GM21526 (cell line): Measurements from ENCODE around the gene INPP4A.

ENCODE experiments used
- ATAC-seq: cut with Tn5 transposase; IDR thresholded peaks from one replicate; pipeline ENCODE4 v1.9.1; 2021; ENCODE audit warnings: moderate library complexity; ENCODE audit not compliant: unreplicated experiment, low FRiP score

The INPP4A gene

GRCh38 chr2:98458667-98459380 is 14.2 kb downstream of the INPP4A start:
- ATAC-seq = no peak

GRCh38 chr2:98459496-98460175 is 15.0 kb downstream of the INPP4A start:
- ATAC-seq = no peak

GRCh38 chr2:98460573-98461497 is 16.2 kb downstream of the INPP4A start:
- peak; percentile 60 for ATAC-seq

GRCh38 chr2:98461498-98462049 is 16.9 kb downstream of the INPP4A start:
- ATAC-seq = no peak

- ATAC-seq = no peak
Observed at GRCh38 chr2:98463081-98463481, 18.4 kb downstream of the INPP4A start.

- ATAC-seq = no peak
Observed at GRCh38 chr2:98463551-98463971, 18.9 kb downstream of the INPP4A start.

- ATAC-seq = no peak
Observed at GRCh38 chr2:98463988-98464771, 19.5 kb downstream of the INPP4A start.

GRCh38 chr2:98464772-98465310 is 20.2 kb downstream of the INPP4A start:
- ATAC-seq = peak; percentile 40

GRCh38 chr2:98465456-98466226 is 21.0 kb downstream of the INPP4A start:
- no peak for ATAC-seq

GRCh38 chr2:98467082-98467536 is 22.5 kb downstream of the INPP4A start:
- no peak for ATAC-seq

GRCh38 chr2:98467652-98468051 is 23.0 kb downstream of the INPP4A start:
- no peak for ATAC-seq

- ATAC-seq = no peak
Observed at GRCh38 chr2:98468621-98469236, 24.1 kb downstream of the INPP4A start.

- no peak for ATAC-seq
Observed at GRCh38 chr2:98469862-98470544, 25.3 kb downstream of the INPP4A start.

GRCh38 chr2:98470851-98471255 is 26.2 kb downstream of the INPP4A start:
- ATAC-seq = no peak

GRCh38 chr2:98471402-98472131 is 26.9 kb downstream of the INPP4A start:
- no peak for ATAC-seq

GRCh38 chr2:98472132-98472650 is 27.5 kb downstream of the INPP4A start:
- ATAC-seq = no peak
